Measurements from ENCODE around the gene GANC.
A peak's percentile ranks its signal among the peaks of the same experiment; 100 is the strongest.
"Not testable (repeated sequence)": the region's sequence is repeated elsewhere in the genome, so short reads cannot be mapped to it uniquely, and the experiment has no call there.

The GANC gene

DNA sequence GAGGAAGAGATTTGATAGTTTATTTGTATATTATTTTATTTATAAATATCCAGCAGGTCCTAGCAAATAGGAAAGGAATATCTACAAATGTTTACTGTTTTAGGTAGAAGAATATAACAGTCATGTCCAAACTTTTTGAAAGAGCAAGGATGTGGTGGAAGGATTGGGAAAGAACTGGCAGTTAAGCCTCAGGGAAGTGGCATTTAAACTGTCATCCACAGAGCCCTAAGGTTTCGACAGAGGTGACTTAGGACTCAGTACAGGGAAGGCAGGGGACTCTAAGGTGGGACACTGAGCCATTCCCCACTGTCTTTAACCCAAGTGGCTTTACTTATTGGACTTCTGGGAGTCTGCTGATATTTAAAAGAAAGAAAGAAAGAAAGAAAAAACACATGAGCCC, 12.0 kb downstream of the GANC start:
- no peak for DNase-seq

DNA sequence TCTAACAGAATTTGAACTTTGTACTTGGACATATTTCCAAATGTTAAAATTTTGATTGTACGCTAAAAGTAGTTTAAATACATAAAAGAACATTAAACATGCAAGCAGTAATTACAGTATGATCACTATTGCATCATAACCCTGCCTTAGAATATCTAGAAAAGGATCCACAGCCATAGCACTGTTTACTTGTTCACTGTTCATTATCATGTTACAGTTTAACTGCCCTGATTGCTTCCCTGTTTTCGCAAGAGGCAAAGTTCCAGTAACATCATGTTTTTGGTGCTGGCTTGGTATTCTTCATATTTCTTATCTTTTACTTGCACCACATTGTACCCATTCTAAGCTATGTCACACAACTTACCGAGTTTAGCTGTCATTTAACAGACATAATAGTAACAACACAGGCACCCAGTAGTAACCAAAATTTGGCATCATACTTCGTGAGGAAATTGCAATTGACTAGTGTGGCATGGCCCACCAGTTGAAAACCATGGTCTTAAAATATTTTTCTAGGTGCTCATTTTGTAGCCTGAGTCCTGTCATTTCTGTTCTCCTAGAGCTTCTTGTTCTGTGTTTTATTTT, 13.5 kb downstream of the GANC start:
- no peak for DNase-seq

DNA sequence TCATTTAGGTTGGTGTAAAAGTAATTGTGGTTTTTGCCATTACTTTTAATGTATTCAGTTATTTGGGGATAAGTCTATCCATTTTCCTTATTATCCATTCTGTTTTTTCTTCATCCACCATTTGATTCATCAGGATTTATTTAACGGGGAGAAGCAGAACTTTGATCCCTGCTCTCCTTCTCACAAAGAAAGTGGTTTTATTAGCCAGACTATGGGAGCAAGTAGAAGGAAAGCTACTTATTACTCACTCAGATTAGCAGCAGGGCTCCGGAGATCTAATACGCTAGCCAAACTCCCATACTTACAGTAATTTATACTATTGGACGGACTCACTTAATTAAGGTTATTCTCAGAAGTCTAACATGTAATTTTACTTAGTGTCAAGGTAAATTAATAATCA, 14.9 kb downstream of the GANC start:
- no peak for DNase-seq

DNA sequence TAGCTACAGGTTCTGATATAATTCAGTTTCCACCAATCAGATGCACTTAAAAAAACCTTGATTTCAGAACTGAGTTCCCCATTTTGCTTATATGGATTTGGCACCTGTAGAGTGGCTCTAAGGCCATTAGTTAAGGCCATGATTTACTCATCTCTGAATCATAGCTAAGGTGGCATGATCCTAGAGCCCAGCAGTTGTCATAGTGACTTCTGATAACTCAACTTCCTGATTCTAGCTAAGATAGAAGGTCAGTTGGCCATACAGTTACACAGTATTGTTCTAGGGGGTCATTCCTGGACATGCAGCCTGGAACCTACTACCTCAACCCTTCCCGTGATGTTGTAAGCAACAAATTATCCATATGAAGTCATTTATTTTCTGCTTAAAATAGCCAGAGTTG, 16.2 kb downstream of the GANC start:
- no peak for DNase-seq

DNA sequence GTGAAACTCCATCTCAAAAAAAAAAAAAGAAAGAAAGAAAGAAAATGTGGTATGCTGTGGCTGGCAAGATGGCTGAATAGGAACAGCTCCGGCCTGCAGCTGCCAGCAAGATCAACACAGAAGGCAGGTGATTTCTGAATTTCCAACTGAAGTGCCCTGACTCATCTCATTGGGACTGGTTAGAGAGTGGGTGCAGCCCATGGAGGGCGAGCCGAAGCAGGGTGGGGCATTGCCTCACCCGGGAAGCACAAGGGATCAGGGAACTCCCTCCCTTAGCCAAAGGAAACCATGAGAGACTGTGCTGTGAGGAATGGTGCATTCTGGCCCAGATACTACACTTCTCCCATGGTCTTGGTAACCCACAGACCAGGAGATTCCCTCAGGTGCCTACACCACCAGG, 28.0 kb downstream of the GANC start:
- DNase-seq: not testable (repeated sequence)

DNA sequence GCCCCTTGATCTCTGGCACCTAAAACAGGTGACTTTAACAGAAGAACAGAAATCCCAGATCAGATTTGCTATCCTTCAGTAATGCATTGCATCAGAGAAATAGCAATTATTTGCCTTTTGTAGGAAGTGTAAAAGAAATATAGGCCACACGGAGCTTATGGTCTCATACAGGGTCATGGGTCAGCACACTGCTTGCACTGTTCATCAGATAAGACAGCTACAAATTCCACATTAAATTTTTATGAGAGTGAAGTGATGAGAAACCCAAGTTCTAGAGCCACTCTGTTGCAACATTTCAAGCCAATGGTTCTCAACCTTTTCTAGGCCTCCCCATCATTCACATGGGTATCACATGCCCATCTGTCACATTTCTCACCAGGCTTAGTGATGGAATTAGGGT, 33.7 kb downstream of the GANC start:
- DNase-seq: no peak

DNA sequence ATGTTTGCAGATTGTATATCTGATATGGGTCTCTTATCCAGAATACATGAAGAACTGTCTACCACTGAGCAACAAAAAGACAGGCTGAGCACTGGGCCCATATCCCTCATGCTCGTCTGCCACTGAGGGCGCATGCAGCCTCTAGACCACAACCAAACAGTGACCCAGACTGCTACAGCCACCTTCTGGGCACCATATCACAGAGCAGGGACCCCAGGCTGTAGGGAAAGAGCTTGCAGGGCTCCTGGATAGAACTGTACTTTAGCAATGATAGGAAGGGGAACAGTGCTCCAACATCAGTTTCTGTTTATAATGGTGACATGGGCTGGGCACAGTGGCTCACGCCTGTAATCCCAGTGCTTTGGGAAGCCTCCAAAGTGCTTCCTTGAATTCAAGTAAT, 40.5 kb downstream of the GANC start:
- DNase-seq: peak in 1 of 2 experiments; percentile 31

DNA sequence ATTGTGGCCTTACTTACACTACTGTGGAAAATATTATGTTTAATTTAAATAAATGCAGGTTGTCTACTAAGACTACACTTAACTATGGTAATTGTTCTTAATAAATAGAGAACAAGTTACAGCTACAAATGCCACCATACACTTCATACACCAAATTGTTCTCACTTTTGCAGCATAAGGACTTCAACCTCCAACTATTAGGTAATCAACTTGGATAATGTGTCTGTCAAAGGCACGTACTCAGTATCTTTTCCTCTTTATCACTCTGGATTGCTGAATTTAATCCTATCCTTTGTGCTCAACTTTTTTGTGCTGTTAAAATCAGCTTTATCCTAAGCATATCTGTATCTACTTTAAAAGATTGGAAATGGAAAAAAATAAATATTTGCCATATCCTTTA, 41.8 kb downstream of the GANC start:
- DNase-seq: no peak

DNA sequence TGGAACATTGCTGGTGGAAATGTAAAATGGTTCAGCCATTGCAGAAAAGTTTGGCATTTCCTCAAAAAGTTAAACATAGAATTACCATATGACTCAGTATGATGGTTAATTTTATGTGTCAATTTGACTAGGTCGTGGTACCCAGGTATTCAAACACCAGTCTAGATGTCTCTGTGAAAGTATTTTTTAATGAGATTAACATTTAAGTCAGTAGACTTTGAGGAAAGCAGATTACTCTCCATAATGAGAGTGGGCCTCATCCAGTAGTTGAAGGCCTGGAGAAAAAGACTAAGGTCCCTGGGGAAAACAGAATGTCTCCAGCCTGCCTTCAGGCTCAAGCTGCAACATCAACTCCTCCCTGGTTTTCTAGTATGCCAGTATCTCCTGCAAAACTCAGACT, 42.5 kb downstream of the GANC start:
- DNase-seq: no peak

DNA sequence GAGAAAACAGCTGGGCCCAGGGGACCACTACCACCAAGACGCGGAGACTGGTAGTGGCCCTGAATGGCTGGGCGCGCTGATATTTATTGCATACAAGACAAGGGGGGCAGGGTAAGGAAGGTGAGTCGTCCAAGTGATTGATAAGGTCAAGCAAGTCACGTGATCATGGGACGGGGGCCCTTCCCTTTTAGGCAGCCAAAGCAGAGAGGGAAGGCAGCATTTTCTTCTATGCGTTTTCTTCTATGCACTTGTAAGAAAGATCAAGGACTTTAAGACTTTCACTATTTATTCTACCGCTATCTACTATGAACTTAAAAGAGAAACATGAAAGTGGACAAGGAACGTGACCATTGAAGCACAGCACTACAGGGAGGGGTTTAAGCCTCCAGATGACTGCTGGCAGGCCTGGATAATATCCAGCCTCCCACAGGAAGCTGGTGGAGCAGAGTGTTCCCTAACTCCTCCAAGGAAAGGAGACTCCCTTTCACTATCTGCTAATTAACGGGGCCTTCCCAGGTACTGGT, 43.3 kb downstream of the GANC start:
- DNase-seq: not testable (repeated sequence)

DNA sequence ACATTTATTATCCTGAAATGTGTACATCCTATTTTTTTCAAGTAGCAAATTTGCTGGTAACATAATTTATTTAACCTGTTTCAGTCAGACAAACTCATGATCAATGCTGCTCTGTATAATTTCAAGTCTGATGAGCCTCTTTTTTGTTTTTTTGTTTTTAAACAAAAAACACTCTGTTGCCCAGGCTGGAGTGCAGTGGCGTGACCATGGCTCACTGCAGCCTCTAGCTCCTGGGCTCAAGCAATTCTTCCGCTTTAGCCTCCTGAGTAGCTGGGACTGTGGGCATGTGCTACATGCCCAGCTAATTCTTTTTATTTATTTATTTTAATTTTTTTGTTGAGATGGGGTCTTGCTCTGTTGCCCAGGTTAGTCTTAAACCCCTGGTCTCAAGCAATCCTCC, 46.2 kb downstream of the GANC start:
- no peak for DNase-seq

DNA sequence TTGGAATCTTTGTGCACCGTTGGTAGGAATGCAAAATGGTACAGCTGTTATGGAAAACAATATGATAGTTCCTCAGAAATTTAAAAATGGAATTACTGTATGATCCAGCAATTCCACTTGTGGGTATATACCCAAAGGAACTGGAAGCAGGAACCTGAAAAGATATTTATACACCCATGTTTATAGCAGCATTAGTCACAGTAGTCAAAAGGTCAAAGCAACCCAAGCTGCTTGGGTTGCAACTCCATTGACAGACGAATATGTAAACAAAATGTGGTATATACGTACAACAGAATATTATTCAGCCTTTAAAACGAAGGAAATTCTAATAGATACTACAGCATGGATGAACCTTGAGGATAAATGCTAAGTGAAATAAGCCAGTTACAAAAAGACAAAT, 51.3 kb downstream of the GANC start:
- no peak for DNase-seq

DNA sequence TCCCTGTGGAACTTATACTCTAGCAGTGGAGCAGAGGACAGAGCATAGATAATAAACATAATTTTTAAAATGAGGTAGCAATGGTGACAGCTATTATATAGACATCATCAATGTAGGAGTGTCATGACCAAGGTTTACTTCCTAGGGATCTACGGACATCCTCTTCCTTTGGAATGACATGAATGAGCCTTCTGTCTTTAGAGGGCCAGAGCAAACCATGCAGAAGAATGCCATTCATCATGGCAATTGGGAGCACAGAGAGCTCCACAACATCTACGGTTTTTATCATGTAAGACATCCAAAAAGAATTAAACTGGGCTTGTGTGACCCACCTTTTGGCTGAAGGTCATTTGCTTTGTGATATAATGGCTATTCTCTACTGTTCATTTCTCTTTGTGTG, 56.2 kb downstream of the GANC start:
- DNase-seq: no peak

DNA sequence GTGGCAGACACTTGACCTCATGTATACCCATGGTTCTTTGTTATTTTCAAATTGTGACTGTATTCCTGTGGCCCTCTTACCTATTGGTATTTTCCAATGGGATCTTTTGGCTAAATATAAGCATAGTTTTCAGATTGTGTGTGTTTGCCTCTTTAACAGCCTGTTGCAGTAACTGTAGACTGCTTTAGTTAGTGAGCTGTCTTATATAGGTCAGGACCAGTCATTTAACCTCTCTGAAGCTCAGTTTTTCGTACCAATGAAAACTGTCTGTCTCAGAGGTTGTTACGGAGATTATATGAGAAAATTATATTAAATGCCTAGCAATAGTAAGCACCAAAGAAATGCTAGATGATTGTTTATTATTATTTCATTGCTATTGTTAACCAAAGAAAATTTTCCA, 57.0 kb downstream of the GANC start:
- no peak for DNase-seq

DNA sequence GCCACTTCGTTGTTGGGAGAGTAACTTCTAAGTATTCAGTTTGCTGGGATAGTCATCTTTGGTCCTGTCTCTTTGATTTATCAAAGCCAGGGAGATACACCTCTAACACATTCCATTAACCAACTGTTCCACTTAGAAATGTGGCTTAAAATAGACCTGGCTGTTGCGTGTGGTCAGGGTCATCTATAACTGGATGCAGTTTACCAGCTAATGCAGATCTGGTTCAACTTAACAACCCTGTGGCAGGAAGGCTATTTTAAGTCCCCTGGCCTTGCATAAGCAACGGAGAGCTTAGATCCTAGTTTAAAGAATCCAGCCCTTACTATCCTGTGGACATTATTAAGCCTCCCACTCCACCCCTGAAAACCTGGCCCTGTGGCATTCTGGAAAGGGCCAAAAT, 58.2 kb downstream of the GANC start:
- DNase-seq: no peak

DNA sequence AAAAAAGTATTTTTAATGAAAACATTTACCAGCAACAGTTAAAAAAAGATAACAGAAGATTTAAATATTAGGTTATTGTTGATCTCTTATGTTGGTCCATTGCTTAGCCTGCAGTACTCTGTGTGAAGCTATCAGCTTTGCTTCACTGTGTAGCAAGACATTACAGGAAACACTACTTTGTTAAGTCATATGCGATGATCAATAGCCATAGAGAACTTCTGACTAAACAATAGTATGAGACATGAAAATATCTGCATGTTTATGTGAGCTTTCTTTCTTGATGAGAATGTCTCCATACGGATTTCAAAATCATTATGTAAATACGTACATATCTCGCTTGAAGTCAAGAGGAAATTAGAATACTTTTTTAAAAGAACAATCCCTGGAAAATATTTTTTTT, 59.3 kb downstream of the GANC start:
- no peak for DNase-seq

DNA sequence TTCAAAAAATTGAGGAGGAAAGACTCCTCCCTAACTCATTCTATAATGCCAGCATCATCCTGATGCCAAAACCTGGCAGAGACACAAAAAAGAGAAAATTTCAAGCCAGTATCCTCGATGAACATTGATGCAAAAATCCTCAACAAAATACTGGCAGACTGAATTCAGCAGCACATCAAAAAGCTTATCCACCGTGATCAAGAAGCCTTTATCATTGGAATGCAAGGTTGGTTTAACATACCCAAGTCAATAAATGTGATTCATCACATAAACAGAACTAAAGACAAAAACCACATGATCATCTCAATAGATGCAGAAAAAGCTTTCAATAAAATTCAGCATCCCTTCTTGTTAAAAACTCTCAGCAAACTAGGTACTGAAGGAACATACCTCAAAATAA, 62.1 kb downstream of the GANC start:
- no peak for DNase-seq

DNA sequence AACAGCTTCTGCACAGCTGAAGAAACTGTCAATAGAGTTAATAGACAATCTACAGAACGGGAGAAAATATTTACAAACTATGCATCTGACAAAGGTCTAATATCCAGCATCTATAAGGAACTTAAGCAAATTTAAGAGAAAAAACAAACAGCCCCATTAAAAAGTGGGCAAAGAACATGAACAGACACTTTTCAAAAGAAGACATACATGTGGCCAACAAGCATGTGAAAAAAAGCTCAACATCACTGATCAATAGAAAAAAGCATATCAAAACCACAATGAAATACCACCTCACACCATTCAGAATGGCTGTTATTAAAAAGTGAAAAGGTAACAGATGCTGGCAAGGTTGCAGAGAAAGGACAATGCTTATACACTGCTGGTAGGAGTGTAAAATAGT, 63.6 kb downstream of the GANC start:
- DNase-seq: not testable (repeated sequence)

DNA sequence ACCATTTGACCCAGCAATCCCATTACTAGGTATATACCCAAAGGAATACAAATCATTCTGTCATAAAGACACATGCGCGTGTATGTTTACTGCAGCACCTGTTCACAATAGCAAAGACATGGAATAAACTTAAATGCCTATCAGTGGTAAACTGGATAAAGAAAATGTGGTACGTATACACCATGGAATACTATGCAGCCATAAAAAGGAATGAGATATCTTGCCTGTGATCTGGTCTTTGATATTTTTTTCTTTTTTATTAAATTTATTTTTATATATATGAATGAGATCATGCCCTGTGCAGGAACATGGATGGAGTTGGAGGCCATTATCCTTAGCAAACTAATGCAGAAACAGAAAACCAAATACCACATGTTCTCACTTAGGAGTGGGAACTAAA, 64.1 kb downstream of the GANC start:
- DNase-seq: not testable (repeated sequence)

DNA sequence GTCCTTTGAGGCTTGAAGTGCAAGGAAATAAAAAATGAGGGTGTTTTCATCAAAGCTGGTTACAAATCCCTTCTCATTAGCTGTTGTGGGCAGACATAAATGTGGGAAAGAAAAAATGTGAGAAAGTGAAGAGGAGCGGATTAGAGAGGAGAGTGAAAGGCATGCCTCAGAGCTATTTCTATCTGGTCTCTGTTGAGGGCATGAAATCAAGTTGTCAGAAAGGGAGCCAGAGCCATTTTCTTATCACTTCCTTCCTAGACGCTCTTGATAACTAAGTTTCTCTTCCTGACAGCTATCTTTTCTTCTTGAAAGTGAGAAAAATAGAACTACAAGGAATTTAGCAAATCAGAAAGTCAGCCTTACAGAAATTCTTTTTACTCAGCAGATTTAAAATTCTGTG, 65.5 kb downstream of the GANC start:
- no peak for DNase-seq

DNA sequence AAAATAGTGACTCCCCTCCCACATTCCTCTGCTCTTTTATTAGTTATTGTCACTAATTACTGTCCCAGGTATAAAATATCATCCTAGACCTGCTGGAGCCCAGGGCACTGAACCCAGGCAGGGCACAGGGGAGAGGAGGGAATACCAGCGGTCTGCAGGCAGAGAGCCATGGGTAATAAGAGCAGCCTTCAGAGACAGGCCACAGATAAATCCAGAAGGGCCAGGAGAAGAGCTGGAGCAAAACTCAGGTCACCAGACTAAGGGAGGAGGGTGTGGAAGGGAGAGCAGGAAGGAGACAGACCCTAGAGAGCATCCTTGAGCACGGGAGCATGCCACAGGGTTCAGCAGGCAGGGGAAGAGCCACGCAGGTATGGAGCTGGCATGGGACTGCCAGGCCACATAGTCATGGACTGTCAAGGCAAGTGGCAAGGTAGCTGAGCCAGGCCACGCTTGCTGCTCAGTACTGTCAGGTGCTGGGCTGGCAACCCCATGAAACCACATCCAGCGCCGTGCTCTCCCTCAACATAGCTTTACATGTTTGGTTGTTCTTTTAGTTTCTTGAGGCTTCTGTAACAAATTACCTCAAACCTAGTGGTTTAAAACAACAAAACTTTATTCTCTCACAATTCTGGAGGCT, 70.7 kb downstream of the GANC start:
- DNase-seq: no peak

DNA sequence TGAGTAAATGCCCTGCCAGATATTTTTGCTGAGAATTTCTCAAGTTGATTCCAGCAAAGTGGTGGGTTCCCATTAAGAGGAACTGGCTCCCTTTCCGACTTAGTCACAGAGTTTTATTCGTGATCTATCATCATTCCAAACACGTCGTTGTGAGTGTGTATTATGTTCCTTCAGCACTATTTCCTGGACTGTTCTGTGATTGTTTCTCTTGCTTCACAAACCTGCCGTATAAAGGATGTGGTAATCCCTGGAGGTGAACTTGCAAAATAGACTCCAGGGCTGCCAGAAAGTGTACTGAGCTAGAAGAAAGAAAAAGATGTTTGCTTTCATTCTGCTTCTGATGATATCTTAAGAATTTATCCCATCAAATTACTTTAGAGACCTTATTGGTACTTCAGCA, 71.8 kb downstream of the GANC start:
- no peak for DNase-seq

DNA sequence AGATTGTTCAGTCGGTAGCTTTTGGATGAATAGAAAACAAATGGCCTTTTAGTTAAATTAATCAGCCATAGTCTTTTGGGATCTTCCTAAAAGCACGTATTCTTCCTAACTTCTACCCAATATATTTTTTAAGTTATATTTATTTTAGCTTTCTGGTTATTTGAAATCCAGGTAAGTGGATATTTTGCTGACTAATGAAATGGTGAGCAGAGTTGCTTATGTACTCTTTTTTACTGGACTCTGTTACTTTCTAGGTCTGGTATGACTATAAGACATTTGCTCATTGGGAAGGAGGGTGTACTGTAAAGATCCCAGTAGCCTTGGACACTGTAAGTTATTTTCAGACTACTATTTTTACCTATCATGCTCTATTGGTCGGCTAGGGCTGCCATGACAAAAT, 72.5 kb downstream of the GANC start:
- no peak for DNase-seq

DNA sequence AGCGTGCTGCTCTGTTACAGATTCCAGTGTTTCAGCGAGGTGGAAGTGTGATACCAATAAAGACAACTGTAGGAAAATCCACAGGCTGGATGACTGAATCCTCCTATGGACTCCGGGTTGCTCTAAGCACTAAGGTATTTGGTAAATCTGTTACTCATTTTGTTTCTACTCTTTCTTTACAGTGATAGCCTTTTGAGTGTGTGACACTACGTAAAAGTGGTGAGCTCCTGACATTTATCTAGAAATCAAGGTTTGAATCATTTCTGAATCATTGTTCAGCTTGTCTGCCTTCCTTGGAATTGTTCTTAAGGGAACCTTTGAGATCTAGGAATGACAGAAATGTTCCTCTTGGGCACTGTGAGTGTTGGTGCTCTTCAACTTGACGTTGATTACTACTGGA, 75.1 kb downstream of the GANC start:
- no peak for DNase-seq

DNA sequence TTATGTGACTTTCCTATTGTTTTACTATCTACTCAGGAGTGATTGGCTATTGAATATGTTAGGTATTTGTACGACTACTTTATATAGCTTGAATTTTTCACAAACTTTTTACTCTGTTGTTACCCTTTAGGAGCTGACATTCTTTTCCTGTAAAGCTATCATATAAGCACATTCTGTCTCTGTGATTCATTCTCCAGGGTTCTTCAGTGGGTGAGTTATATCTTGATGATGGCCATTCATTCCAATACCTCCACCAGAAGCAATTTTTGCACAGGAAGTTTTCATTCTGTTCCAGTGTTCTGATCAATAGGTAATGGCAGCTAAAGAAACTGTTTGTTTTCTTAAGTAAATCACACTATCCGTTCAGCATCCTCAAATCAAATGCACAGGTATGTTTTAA, 76.2 kb downstream of the GANC start:
- DNase-seq: no peak

Data from NCI-H526 (cell line).